HG03095 (cell line): ENCODE measurements around the gene ASCL5.

Source experiments
- ATAC-seq: cut with Tn5 transposase; IDR thresholded peaks from one replicate; pipeline ENCODE4 v1.9.1; 2021; ENCODE audit warnings: moderate library complexity; ENCODE audit not compliant: unreplicated experiment

ASCL5 gene

GRCh38 chr1:201153474-201154388 lies 26.7 kb upstream of the ASCL5 start:
- ATAC-seq = peak; percentile 58

- ATAC-seq = no peak
These were observed 22.4 kb upstream of the ASCL5 start for GRCh38 chr1:201149400-201149799.

- no peak for ATAC-seq
These were observed 20.5 kb upstream of the ASCL5 start for GRCh38 chr1:201147396-201148015.

GRCh38 chr1:201146626-201147390 lies 19.8 kb upstream of the ASCL5 start:
- ATAC-seq = no peak

- ATAC-seq = no peak
These were observed 18.8 kb upstream of the ASCL5 start for GRCh38 chr1:201145816-201146215.

GRCh38 chr1:201145132-201145531 lies 18.1 kb upstream of the ASCL5 start:
- ATAC-seq = no peak

- no peak for ATAC-seq
These were observed 17.7 kb upstream of the ASCL5 start for GRCh38 chr1:201144701-201145100.

GRCh38 chr1:201143726-201144635 lies 17.0 kb upstream of the ASCL5 start:
- ATAC-seq = no peak

GRCh38 chr1:201142849-201143725 lies 16.1 kb upstream of the ASCL5 start:
- no peak for ATAC-seq

- ATAC-seq = no peak
These were observed 15.2 kb upstream of the ASCL5 start for GRCh38 chr1:201142011-201142848.

GRCh38 chr1:201141418-201141817 lies 14.4 kb upstream of the ASCL5 start:
- no peak for ATAC-seq

- ATAC-seq = no peak
These were observed 13.9 kb upstream of the ASCL5 start for GRCh38 chr1:201140941-201141260.

- no peak for ATAC-seq
These were observed 13.4 kb upstream of the ASCL5 start for GRCh38 chr1:201140235-201140940.

GRCh38 chr1:201139756-201140155 lies 12.8 kb upstream of the ASCL5 start:
- no peak for ATAC-seq

- ATAC-seq = no peak
These were observed 12.3 kb upstream of the ASCL5 start for GRCh38 chr1:201139306-201139705.

GRCh38 chr1:201138311-201138840 lies 11.4 kb upstream of the ASCL5 start:
- ATAC-seq = no peak

GRCh38 chr1:201137579-201138310 lies 10.8 kb upstream of the ASCL5 start:
- no peak for ATAC-seq
